Left lung (tissue), 10 donors: ENCODE measurements around the gene PAFAH1B1. TPM values are rescaled to one million over a fixed set of nuclear protein-coding genes. Genes with fewer than 3 reads are reported as not detected.

Experiments used
- ATAC-seq: fragments of 200-7000 bp; cut with Tn5 transposase; one replicate; pipeline ENCODE4 v1.9.1; 2020; ENCODE audit warnings: moderate library complexity
- DNase-seq, 4 donors: peaks; one replicate each; pipeline ENCODE4 v3.0.0-alpha.2; 2013 to 2020
- H3K27ac ChIP-seq, 2 donors: fragments of 200-600 bp; sonication (generic) in 1 of 2; one replicate each; pipeline versions ENCODE4 v1.5.0 to v1.8.0; 2020 to 2021
- H3K27me3 ChIP-seq, 2 donors: fragments of 200-600 bp; sonication (generic) in 1 of 2; one replicate each; pipeline versions ENCODE4 v1.5.0 to v1.8.0; 2020 to 2021
- H3K36me3 ChIP-seq, 2 donors: fragments of 200-600 bp; sonication (generic) in 1 of 2; one replicate each; pipeline versions ENCODE4 v1.5.0 to v1.8.0; 2020 to 2021
- H3K4me1 ChIP-seq, 2 donors: fragments of 200-600 bp; one replicate each; pipeline ENCODE4 v1.8.0; 2021
- H3K4me3 ChIP-seq, 2 donors: fragments of 200-600 bp; sonication (generic) in 1 of 2; one replicate each; pipeline versions ENCODE4 v1.5.0 to v1.8.0; 2020 to 2021; ENCODE audit warnings: mild to moderate bottlenecking in 1 of 2
- H3K9me3 ChIP-seq, 2 donors: fragments of 200-600 bp; sonication (generic) in 1 of 2; one replicate each; pipeline versions ENCODE4 v1.5.0 to v1.8.0; 2020 to 2021
- intact Hi-C, 2 donors: fragments of 100-400 bp; cut with DNase I; formaldehyde crosslinking; loops; one replicate each; pipeline versions ENCODE4 v1.11.2 to v1.14.2; 2022
- polyA plus RNA-seq, 6 donors: library from polyadenylated mRNA; unstranded; fragments of 120-200 nt; gene quantifications; one replicate each; pipeline ENCODE4 v1.2.1, GENCODE V29; 2013; ENCODE audit not compliant: insufficient read length in 6 of 6
- total RNA-seq, 2 donors: library from RNA; stranded (reverse); fragmentation: NEBNext Ultra II Directional; extraction: Animal tissue kit (Norgen Biotek cat#: 25700); gene quantifications; one replicate each; pipeline ENCODE4 v1.2.1, GENCODE V29; 2021
- TF ChIP-seq, protein P1 (sequence below), 2 donors: fragments of 200-600 bp; sonication (generic) in 1 of 2; IDR thresholded peaks; one replicate each; pipeline versions ENCODE4 v1.5.0 to v1.8.0; 2021; ENCODE audit warnings: antibody characterized with exemption in 2 of 2
- donor health status: DM: no; HTN: yes; CAD: no.
- donor health status: DM: no; HTN: no; CAD: no.

The PAFAH1B1 gene
- total and polyA plus RNA-seq, 8 donors, result 135 to 188 (median 151) TPM

DNA sequence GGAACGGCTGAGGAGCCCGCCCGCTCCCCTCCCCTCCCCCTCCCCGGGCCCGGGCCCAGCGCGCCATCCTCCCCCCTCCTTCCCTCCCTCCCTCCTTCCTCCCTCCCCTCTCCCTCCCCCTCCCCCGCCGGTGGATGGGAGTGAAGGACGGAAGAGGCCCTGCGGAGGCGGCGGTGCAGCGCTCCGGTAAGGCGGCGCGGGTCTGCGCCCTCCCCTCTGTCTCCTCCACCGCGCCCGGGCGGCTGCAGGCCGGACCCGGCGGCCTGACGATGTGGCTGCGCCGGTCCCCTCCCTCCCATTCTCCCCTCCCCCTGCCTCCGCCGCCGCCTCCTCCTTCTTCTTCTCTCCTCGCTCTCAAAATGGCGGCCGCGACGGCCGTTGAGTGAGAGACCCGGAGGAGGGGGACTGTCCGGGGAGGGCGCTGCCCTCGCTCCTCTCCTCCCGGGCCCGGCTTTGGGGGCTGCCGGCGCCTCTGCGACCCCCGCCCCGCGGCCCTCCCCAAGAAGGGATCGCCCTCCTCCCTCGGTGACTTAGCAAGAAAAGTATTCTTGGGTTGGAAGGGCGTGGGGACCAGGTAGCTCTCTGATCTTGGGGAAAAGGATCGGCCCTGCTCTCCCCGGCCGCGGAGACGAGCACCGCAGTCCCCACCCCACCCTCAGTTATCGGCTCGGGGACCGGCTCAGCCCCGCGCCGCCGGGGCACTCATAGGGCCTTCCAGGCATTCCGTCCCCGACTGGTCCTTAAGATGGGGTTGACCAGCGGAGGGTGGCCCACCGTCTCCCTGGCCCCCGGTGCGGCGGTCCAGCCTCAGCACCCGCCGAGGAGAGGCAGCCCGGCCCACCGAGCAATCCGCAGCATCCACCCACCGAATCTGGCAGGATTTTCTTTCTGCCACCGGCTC, 617 bp downstream of the PAFAH1B1 start:
- Histone ChIP-seq H3K27ac (peak overlapping the region; percentile 97 to 98), H3K4me3 (peak overlapping the region; percentile 92 to 98), H3K4me1 (peaks cover 25 to 53% of the 10 kb centered on the region in 2 donors), H3K27me3 (no peaks in the 10 kb centered on the region), H3K36me3 (no peaks in the 10 kb centered on the region), H3K9me3 (no peaks in the 10 kb centered on the region)
- intact Hi-C loops, result loop anchor here in 1 of 2 donors (10.0 kb wide), 1 partner anchor 91 kb away; no protein-coding TSS in a partner anchor
- DNase-seq (peak; percentile 82 to 95 (median 84)), ATAC-seq (peak; percentile 84)
- TF ChIP-seq, protein P1, sequence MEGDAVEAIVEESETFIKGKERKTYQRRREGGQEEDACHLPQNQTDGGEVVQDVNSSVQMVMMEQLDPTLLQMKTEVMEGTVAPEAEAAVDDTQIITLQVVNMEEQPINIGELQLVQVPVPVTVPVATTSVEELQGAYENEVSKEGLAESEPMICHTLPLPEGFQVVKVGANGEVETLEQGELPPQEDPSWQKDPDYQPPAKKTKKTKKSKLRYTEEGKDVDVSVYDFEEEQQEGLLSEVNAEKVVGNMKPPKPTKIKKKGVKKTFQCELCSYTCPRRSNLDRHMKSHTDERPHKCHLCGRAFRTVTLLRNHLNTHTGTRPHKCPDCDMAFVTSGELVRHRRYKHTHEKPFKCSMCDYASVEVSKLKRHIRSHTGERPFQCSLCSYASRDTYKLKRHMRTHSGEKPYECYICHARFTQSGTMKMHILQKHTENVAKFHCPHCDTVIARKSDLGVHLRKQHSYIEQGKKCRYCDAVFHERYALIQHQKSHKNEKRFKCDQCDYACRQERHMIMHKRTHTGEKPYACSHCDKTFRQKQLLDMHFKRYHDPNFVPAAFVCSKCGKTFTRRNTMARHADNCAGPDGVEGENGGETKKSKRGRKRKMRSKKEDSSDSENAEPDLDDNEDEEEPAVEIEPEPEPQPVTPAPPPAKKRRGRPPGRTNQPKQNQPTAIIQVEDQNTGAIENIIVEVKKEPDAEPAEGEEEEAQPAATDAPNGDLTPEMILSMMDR (IDR thresholded peaks at IDR 0.05), result no peak

DNA sequence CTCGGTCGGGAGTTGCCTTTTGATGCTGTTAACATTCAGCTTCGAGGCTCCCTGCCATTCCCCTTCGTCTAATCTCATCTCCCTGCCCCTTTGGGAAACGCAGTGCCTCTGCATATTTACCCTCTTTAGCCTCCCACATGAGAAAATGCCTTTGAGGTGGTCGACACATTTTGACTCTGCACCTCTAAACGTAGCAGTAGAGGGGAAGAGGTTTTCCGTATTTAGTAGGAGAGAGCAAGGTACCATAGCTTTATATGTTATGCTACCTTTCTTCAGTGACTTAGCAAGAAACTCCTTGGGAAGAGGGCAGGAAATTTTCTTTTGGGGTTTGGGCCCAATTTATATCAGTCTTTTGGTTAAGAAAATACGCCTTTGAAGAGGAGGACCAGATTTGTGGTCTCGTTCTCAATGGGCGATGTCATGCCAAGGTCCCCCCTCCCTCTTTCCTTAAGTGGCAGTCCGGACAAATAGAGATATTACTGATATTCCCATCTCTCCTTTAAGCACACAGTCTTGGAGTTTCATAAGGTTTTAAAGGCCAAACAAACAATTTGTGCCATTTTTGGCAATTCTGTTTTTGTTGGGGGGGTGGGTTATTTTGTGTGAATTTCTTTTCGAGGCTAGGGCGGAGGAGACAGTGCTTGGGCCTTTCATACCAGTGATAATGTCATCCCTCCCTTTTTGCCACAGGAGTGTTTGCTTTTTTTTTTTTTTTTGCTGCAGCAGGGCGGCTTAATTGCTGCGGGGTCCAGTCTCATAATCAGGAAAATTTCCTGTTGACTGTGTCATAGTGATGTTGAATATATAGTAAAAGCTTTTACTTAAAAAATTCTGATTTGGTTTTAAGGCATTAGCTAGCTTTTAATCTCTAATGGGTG, 1.5 kb downstream of the PAFAH1B1 start:
- no peaks in the 10 kb centered on the region for H3K36me3 ChIP-seq
- peaks cover 29 to 62% of the 10 kb centered on the region in 2 donors for H3K4me1 ChIP-seq
- ATAC-seq (no peak), DNase-seq (peak in 2 of 4 donors; percentile 26 to 28)
- TF ChIP-seq, protein P1 (IDR thresholded peaks at IDR 0.05), result no peak
- peak overlapping the region; percentile 97 to 98 for H3K27ac ChIP-seq
- H3K27me3 ChIP-seq, result no peaks in the 10 kb centered on the region
- H3K9me3 ChIP-seq, result no peaks in the 10 kb centered on the region
- intact Hi-C loops, result loop anchor here in 1 of 2 donors (10.0 kb wide), 1 partner anchor 90 kb away; no protein-coding TSS in a partner anchor
- H3K4me3 ChIP-seq, result peak overlapping the region; percentile 92 to 98

DNA sequence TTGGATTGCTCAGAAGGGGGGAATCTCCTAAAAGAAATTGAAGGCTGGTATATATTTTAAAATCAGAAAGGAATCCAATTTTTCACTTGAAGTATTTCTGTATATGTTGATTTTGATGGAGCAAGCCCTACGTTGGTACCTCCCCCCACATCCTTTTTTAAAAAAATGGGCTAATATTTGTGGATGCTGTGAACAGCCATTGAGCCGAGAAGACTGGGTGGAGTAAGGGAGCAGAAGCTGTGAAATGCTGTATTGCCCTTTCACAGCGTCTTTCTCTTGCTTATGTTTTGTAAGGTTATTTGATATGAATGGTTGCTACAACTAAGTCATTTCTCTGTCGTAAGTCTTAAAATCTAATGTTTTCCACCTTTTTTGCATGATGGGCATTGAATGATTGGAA, 2.3 kb downstream of the PAFAH1B1 start:
- ATAC-seq (no peak), DNase-seq (peak in 1 of 4 donors; percentile 4)
- peak overlapping the region in 1 of 2 donors; percentile 22 for H3K27ac ChIP-seq
- H3K36me3 ChIP-seq, result no peaks in the 10 kb centered on the region
- H3K9me3 ChIP-seq, result no peaks in the 10 kb centered on the region
- peaks cover 29 to 66% of the 10 kb centered on the region in 2 donors for H3K4me1 ChIP-seq
- intact Hi-C loops, result loop anchor here in 1 of 2 donors (10.0 kb wide), 1 partner anchor 89 kb away; no protein-coding TSS in a partner anchor
- no peaks in the 10 kb centered on the region for H3K27me3 ChIP-seq
- peak overlapping the region; percentile 92 to 98 for H3K4me3 ChIP-seq
- TF ChIP-seq, protein P1 (IDR thresholded peaks at IDR 0.05), result no peak

DNA sequence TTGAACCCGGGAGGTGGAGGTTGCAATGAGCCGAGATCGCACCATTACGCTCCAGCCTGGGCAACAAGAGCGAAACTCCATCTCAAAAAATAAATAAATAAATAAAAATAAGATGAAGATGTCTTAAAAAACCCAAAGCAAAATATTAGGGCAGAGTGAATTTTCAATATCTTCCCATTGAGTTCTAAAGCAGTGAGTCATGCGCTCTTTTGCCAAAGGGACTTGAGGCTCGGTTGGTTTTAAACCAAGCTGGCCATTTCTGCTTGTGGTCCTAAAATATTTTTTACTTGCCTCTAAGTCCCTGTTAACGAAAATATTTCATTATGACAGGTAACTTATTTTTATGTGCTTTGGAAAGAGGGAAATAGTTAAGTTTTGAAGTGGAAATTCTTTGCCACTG, 4.7 kb downstream of the PAFAH1B1 start:
- intact Hi-C loops, result loop anchor here in 1 of 2 donors (10.0 kb wide), 1 partner anchor 87 kb away; no protein-coding TSS in a partner anchor
- H3K27ac ChIP-seq, result peak overlapping the region in 1 of 2 donors; percentile 21
- no peaks in the 10 kb centered on the region for H3K27me3 ChIP-seq
- DNase-seq (no peak), ATAC-seq (no peak)
- TF ChIP-seq, protein P1 (IDR thresholded peaks at IDR 0.05), result no peak
- H3K4me1 ChIP-seq, result peaks cover 46 to 79% of the 10 kb centered on the region in 2 donors
- no peaks in the 10 kb centered on the region for H3K9me3 ChIP-seq
- H3K4me3 ChIP-seq, result no peak overlapping the region
- H3K36me3 ChIP-seq, result no peaks in the 10 kb centered on the region
